ENCODE measurements around the gene GLIS1. TPM values are rescaled to one million over a fixed set of nuclear protein-coding genes. Genes with fewer than 3 reads are reported as not detected.

Gene GLIS1
- total RNA-seq, 1 donor from 2014 or later, result 2.5 TPM

DNA sequence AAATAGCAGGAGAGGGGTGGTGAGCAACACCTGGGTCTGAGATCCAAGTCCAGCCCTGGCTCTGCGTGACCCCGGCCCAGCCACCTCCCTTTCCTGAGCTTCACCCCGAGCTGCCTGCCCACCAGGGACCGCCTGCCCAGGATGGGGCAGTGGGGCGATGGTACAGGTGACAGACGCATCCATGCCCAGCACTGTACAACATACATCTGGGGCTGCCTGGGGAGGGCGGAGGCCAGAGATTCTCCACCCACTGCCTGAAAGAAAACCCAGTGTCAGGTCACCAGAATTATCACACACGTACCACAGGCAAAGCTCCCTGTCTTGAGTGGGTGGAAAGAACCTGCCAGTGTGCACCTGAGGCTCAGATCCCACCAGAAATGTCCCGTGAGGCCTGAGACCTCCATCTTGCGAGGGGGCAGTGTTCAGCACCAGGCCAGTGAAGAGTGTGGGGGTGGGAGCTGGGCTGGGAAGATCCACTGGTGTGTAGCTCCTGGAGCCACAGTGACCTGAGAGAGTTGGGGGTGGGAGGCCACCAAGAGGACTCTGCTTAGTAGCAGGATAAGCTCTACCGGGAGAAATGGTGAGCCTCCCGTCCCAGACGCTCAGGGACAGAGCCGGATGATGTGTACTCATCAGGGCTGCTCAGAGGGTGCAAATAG, 198.2 kb downstream of the GLIS1 start:
- TF ChIP-seq CTCF (conservative IDR thresholded peaks at IDR 0.05; ENCODE audit: low read depth, low read length), result no peak
- H3K4me3 ChIP-seq (ENCODE audit: low read depth, low read length), result no peak overlapping the region
- no peak for DNase-seq (ENCODE audit: low read depth)

- no peak overlapping the region for H3K4me3 ChIP-seq (ENCODE audit: low read depth, low read length)
- TF ChIP-seq CTCF (conservative IDR thresholded peaks at IDR 0.05; ENCODE audit: low read depth, low read length), result no peak
- no peak for DNase-seq (ENCODE audit: low read depth)
Measured at GRCh38 chr1:53539711-53540603, 199.0 kb downstream of the GLIS1 start.

DNA sequence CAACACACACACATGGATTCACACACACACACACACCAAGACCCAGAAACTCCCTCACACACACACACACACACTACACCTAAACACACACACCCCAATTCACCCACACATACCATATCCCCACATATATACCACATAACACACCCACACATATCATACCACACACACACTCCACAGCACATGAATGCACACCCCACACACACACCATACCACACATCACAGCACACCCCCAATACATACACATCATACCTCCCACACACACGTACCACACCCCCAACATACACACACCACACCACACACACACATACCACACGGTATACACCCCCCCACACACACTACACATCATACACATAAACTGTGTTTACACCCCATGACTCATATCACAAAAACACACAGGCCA, 199.7 kb downstream of the GLIS1 start:
- H3K4me3 ChIP-seq (ENCODE audit: low read depth, low read length), result no peak overlapping the region
- TF ChIP-seq CTCF (conservative IDR thresholded peaks at IDR 0.05; ENCODE audit: low read depth, low read length), result no peak
- no peak for DNase-seq (ENCODE audit: low read depth)

DNA sequence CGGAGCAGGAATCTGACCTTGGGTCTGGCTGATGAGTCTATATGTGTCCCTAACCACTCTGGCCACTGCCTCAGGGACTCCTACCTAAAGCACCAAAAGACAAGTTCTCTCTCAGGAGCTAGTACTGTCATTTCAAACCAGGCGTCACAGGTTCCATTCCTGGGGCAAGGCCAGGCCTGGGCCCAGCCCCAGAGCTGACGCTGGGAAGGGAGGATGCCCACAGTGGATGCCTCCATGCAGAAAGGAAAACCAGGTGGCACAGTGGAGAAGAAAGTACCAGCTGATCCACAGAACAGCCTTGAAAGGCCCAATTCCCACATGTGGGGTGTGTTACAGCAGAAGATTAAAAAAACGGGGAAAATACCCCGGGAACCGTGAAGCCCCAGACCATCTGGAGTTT, 202.4 kb downstream of the GLIS1 start:
- DNase-seq (ENCODE audit: low read depth), result no peak
- H3K4me3 ChIP-seq (ENCODE audit: low read depth, low read length), result no peak overlapping the region
- no peak for TF ChIP-seq CTCF (conservative IDR thresholded peaks at IDR 0.05; ENCODE audit: low read depth, low read length)

DNA sequence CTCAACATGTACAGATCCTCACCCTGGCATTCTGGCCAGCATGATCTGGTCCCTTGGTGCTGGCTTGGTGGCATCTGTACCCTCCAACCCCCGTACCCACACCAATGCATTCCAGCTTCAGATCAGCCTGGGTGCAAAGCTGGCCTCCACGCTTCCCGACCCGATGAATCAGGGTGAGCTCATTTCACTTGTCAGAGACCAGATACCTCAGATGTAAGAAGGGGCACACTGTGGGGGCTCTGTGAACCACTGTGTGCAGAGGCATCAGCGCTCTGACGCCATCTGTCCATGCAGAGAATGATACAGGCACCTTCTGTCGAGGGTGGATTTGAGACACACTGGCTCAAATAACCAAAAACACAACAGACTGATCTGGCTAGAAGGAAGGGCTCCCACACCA, 203.1 kb downstream of the GLIS1 start:
- TF ChIP-seq CTCF (conservative IDR thresholded peaks at IDR 0.05; ENCODE audit: low read depth, low read length), result no peak

GRCh38 chr1:53535226-53535625, 203.7 kb downstream of the GLIS1 start:
- H3K4me3 ChIP-seq (ENCODE audit: low read depth, low read length), result no peak overlapping the region
- DNase-seq (ENCODE audit: low read depth), result no peak
- no peak for TF ChIP-seq CTCF (conservative IDR thresholded peaks at IDR 0.05; ENCODE audit: low read depth, low read length)

More for the DNA sequence above, 203.1 kb downstream of the GLIS1 start:
- H3K4me3 ChIP-seq (ENCODE audit: low read depth, low read length), result no peak overlapping the region
- DNase-seq (ENCODE audit: low read depth), result no peak
